ENCODE data around the gene GP1BB.

GP1BB gene

DNA sequence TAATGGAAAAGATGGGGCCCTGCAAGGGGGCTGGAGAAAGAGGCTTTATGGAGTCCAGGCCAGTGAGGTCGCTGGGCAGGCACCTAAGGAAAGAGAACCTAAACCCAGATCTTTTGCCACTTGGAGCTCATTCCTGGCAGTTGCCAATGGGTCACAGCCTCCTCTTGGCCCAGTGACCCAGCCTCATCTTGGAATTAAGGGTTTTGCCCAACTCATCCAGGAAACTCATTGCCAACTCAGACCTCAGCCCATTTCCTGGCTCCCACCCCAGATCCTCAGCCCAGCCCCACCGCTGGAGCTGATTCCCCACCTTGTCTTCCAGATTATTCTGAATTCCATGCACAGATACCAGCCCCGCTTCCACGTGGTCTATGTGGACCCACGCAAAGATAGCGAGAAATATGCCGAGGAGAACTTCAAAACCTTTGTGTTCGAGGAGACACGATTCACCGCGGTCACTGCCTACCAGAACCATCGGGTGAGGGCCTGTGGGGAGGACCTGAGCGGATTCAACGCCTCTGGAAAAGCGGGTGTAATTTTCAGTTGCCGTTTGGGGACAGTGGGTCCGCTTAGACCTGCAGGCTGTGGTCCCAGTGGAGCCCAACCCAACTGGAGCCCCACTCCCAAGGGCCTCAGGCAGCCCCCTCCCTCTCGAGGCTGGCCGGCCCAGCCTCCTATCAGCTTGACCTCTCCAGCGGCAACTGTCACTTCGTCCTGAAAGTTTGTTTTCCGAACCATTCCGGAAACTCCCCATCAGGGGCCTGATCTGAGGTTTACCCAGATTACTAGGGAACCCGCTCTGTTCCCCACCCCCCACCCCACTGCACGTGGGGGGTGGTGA lies 41.5 kb downstream of the GP1BB start:
- Histone ChIP-seq H3K4me3 (ENCODE audit: low read length) (no peak overlapping the region), H3K27me3 (replicated peaks; ENCODE audit: insufficient read depth, low read length) (peaks cover 82% of the 10 kb centered on the region), H3K36me3 (replicated peaks; ENCODE audit: insufficient read depth, low read length) (no peaks in the 10 kb centered on the region), H2AFZ (ENCODE audit: low read length) (no peak overlapping the region), H3K9ac (ENCODE audit: low read length) (no peak overlapping the region), H3K9me2 (replicated peaks; ENCODE audit: insufficient read depth, low read length) (no peaks in the 10 kb centered on the region), H3K27ac (ENCODE audit: low read length) (no peak overlapping the region), H4K20me1 (ENCODE audit: insufficient read depth, low read length) (no peaks in the 10 kb centered on the region), H3F3A (ENCODE audit: insufficient read depth, low read length) (no peaks in the 10 kb centered on the region), H3K9me3 (replicated peaks; ENCODE audit: insufficient read depth, low read length) (no peaks in the 10 kb centered on the region), H3K4me2 (ENCODE audit: low read depth, low read length) (no peak overlapping the region), H3K79me2 (ENCODE audit: low read length) (no peaks in the 10 kb centered on the region), H3K4me1 (ENCODE audit: low read length) (no peaks in the 10 kb centered on the region)
- TF ChIP-seq EZH2phosphoT487 (IDR thresholded peaks at IDR 0.05; ENCODE audit: low read length) (no peak), EZH2 (optimal IDR thresholded peaks at IDR 0.05; ENCODE audit: low read depth, low read length) (no peak)
- TF ChIP-seq, protein P1, sequence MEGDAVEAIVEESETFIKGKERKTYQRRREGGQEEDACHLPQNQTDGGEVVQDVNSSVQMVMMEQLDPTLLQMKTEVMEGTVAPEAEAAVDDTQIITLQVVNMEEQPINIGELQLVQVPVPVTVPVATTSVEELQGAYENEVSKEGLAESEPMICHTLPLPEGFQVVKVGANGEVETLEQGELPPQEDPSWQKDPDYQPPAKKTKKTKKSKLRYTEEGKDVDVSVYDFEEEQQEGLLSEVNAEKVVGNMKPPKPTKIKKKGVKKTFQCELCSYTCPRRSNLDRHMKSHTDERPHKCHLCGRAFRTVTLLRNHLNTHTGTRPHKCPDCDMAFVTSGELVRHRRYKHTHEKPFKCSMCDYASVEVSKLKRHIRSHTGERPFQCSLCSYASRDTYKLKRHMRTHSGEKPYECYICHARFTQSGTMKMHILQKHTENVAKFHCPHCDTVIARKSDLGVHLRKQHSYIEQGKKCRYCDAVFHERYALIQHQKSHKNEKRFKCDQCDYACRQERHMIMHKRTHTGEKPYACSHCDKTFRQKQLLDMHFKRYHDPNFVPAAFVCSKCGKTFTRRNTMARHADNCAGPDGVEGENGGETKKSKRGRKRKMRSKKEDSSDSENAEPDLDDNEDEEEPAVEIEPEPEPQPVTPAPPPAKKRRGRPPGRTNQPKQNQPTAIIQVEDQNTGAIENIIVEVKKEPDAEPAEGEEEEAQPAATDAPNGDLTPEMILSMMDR (IDR thresholded peaks at IDR 0.05; ENCODE audit: low read length), result no peak
- no peak for DNase-seq

DNA sequence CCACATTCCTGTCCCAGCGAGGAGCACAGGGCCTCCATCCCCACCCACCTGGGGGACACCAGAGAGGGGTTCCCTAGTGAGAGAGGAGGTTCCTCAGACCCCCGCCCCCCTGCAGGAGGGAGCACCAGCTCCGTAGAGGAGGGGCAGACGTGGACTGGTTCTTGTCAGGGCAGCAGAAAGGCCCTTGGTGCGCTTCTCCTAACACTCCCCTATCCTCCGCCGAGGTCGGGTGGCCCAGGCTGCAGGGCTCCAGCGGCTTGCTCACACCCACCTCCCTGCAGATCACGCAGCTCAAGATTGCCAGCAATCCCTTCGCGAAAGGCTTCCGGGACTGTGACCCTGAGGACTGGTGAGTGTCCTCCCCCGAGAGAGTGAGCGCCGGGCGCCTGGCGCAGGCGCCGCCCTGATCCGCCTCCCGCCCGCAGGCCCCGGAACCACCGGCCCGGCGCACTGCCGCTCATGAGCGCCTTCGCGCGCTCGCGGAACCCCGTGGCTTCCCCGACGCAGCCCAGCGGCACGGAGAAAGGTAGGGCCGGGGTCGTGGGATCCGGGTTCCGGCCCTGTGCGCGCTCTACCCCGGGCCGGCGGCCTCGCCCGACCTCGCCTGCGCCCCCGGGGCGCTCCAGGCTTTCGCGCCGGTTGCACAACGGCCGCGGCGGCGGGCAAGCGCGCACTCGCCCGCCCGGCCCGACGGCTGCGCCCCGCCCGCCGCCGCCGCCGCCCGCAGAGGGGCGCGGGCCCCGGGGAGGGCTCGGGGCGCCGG lies 42.3 kb downstream of the GP1BB start:
- no peaks in the 10 kb centered on the region for H4K20me1 ChIP-seq (ENCODE audit: insufficient read depth, low read length)
- H2AFZ ChIP-seq (ENCODE audit: low read length), result no peak overlapping the region
- H3K79me2 ChIP-seq (ENCODE audit: low read length), result no peaks in the 10 kb centered on the region
- TF ChIP-seq EZH2 (optimal IDR thresholded peaks at IDR 0.05; ENCODE audit: low read depth, low read length) (no peak), EZH2phosphoT487 (IDR thresholded peaks at IDR 0.05; ENCODE audit: low read length) (no peak)
- TF ChIP-seq, protein P1 (IDR thresholded peaks at IDR 0.05; ENCODE audit: low read length), result no peak
- no peak overlapping the region for H3K4me3 ChIP-seq (ENCODE audit: low read length)
- no peak overlapping the region for H3K9ac ChIP-seq (ENCODE audit: low read length)
- no peak overlapping the region for H3K4me2 ChIP-seq (ENCODE audit: low read depth, low read length)
- no peaks in the 10 kb centered on the region for H3K4me1 ChIP-seq (ENCODE audit: low read length)
- no peaks in the 10 kb centered on the region for H3K9me3 ChIP-seq (replicated peaks; ENCODE audit: insufficient read depth, low read length)
- H3K36me3 ChIP-seq (replicated peaks; ENCODE audit: insufficient read depth, low read length), result no peaks in the 10 kb centered on the region
- no peak overlapping the region for H3K27ac ChIP-seq (ENCODE audit: low read length)
- H3K9me2 ChIP-seq (replicated peaks; ENCODE audit: insufficient read depth, low read length), result no peaks in the 10 kb centered on the region
- H3F3A ChIP-seq (ENCODE audit: insufficient read depth, low read length), result no peaks in the 10 kb centered on the region
- no peak for DNase-seq
- H3K27me3 ChIP-seq (replicated peaks; ENCODE audit: insufficient read depth, low read length), result peaks cover 85% of the 10 kb centered on the region

DNA sequence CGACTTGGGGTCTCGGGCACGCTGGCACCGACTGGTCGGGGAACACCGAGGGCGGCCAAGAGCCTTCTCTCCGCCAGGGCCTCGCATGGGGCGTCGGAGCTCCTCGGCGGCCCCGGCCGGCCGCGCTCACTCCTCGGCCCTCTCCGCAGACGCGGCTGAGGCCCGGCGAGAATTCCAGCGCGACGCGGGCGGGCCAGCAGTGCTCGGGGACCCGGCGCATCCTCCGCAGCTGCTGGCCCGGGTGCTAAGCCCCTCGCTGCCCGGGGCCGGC lies 42.8 kb downstream of the GP1BB start:
- no peaks in the 10 kb centered on the region for H4K20me1 ChIP-seq (ENCODE audit: insufficient read depth, low read length)
- no peaks in the 10 kb centered on the region for H3F3A ChIP-seq (ENCODE audit: insufficient read depth, low read length)
- no peak overlapping the region for H3K4me3 ChIP-seq (ENCODE audit: low read length)
- no peaks in the 10 kb centered on the region for H3K79me2 ChIP-seq (ENCODE audit: low read length)
- H3K9me3 ChIP-seq (replicated peaks; ENCODE audit: insufficient read depth, low read length), result no peaks in the 10 kb centered on the region
- H2AFZ ChIP-seq (ENCODE audit: low read length), result no peak overlapping the region
- TF ChIP-seq EZH2 (optimal IDR thresholded peaks at IDR 0.05; ENCODE audit: low read depth, low read length), result no peak
- TF ChIP-seq, protein P1 (IDR thresholded peaks at IDR 0.05; ENCODE audit: low read length), result no peak
- no peak for TF ChIP-seq EZH2phosphoT487 (IDR thresholded peaks at IDR 0.05; ENCODE audit: low read length)
- no peak overlapping the region for H3K9ac ChIP-seq (ENCODE audit: low read length)
- no peaks in the 10 kb centered on the region for H3K9me2 ChIP-seq (replicated peaks; ENCODE audit: insufficient read depth, low read length)
- no peaks in the 10 kb centered on the region for H3K4me1 ChIP-seq (ENCODE audit: low read length)
- peaks cover 90% of the 10 kb centered on the region for H3K27me3 ChIP-seq (replicated peaks; ENCODE audit: insufficient read depth, low read length)
- no peak for DNase-seq
- H3K27ac ChIP-seq (ENCODE audit: low read length), result no peak overlapping the region
- no peaks in the 10 kb centered on the region for H3K36me3 ChIP-seq (replicated peaks; ENCODE audit: insufficient read depth, low read length)
- H3K4me2 ChIP-seq (ENCODE audit: low read depth, low read length), result no peak overlapping the region
